NOMO-1 (cell line): ENCODE measurements around the gene CAMSAP1.

Source experiments
- DNase-seq, 2 experiments: peaks; one replicate each; lab custom pipeline; 2025; ENCODE audit not compliant: unreplicated experiment in 2 of 2; lab: John Stamatoyannopoulos, UW

CAMSAP1 gene

GRCh38 chr9:135815830-135816650, 91.3 kb downstream of the CAMSAP1 start:
- DNase-seq = no peak

DNA sequence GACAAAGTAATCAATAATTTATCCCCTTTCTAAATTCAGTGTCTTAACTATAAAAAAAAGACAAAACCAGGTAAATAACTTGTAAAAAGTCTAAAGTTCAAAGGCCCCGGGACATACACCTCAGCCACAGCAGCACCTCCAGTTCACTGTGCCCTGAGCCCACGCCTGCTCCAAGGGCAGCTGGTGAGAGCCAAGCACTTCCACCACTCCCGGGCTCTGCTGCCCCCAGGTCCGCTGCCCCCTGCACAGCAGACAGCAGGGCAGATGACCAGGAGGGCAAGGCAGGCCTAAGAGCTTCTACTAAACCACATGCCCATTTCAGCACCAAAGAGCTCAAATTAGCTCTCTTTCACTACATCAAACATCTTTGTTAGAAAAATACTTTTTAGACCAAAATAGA, 91.9 kb downstream of the CAMSAP1 start:
- DNase-seq = no peak

- no peak for DNase-seq
These were observed 92.8 kb downstream of the CAMSAP1 start for GRCh38 chr9:135814421-135815095.

DNA sequence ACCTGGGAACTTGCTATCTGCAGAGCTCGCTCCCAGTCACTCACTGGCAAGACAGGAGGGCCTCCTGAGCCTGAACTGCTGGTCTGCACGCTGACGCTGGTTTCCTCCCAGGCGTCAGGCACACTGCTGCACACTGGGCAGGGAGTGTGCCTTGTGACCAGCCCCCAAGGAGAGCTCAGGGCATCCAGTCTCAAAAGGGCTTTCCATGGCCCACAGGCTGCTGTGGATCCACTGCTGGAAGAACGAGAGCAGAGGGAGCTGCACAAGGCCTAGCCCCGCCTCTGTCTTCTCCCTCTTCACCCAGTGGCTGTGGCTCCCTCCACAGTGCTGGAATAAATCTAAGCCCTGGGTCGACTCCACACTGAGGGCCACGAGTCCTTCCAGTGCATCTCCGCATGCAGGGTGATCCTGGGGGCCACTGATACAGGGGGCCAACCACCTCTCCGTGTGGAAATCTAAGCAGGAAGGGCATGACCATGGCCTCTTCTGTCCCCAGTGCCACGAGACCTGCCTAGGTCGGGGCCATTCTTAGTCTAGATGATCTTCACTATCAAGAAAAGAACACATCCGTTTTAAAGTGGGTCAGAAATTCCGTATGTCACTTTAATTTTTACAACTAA, 93.6 kb downstream of the CAMSAP1 start:
- DNase-seq = no peak

GRCh38 chr9:135812961-135813360, 94.4 kb downstream of the CAMSAP1 start:
- DNase-seq = no peak

- DNase-seq = no peak
These were observed 95.5 kb downstream of the CAMSAP1 start for GRCh38 chr9:135811801-135812200.

- no peak for DNase-seq
These were observed 96.4 kb downstream of the CAMSAP1 start for GRCh38 chr9:135810806-135811575.

GRCh38 chr9:135809166-135809565, 98.2 kb downstream of the CAMSAP1 start:
- DNase-seq = no peak

- no peak for DNase-seq
These were observed 101.8 kb downstream of the CAMSAP1 start for GRCh38 chr9:135805422-135806022.

- DNase-seq = no peak
These were observed 102.5 kb downstream of the CAMSAP1 start for GRCh38 chr9:135804581-135805421.

DNA sequence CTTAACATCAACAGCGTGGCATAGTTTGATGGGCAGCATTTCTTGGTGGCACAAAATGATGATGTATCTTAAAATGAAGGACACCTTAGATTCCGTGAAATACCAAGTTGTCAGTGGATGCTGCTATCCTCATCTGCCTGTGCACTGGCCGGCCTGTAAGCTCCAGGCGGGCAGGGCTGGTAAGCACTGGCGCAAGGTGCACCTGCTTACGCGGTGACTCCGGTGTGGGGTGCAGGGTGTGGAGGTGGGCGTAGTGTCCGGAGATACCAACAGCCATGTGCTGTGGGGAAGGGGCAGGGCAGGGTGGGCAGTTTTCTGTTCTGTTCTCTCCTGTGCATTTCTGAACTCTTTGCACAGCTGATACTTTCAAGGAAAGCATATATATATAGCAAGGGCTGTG, 103.9 kb downstream of the CAMSAP1 start:
- no peak for DNase-seq

- no peak for DNase-seq
These were observed 104.4 kb downstream of the CAMSAP1 start for GRCh38 chr9:135802876-135803419.

DNA sequence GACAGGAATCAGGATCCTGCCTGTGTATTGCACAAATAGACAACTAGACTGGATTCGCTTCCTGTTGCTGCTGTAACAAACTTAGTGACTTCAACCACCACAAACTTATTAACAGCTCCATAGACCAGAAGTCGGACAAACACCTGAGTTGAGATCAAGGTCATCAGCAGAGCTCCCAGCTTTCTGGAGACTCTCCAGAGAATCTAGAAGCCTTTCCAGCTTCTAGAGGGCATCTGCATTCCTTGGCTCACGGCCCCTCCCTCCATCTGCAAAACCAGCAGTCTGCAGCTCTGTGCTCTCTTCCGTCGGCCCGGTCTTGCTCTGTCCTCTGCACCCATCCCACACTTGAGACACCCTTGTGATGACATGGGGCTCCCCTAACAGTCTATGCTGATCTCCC, 106.3 kb downstream of the CAMSAP1 start:
- DNase-seq = peak in 1 of 2 experiments; percentile 58

- DNase-seq = no peak
These were observed 108.1 kb downstream of the CAMSAP1 start for GRCh38 chr9:135799261-135799660.

DNA sequence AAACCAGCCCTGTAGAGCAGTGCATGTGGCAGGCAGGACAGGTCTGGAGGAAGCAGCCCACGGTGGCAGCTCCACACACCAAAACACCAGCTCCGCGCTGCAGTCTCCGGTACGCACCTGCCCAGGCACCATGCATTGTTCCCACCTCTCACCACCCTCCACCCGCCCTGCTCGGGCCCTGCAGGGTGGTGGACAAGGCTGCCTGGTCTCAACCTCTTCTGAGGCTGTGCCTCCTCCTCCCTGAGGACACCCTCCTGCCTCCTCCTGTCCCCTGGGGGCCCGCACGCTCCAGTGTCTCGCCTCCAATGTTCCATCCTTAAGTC, 109.1 kb downstream of the CAMSAP1 start:
- DNase-seq = no peak

DNA sequence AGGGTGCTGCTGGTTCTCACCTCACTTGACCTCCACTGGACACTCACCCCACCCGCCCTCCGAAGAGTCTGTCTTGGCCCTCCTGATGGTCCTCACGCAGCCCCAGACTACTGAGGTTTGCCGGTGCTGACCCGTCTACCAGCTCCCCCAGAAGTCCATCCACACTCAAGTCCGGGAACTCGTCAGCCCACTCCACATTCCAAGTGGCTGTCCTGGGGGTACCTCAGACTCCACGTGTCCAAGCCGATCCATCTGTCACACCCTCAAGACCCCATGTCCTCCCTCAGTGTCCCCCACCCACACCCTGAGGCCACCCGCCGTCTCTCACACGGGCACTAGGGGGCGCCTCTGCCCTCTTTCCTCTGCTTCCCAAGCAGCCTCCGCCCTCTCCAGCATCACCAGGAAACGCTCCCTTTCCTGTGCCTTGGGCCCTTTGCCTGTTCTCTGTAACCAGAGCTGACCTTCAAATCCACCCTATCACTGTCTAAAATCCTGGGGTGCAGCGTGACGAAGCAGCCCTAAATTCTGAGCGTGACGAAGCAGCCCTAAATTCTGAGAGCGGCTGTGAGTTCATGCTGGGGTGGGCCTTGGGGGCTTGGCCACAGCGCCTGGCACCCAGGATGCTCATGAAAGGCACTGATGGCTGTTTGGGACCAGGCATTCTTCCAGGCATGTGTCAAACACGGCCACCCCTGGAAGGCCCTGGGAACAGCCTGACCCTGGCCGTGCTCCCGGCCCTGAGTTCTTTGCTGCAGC, 109.7 kb downstream of the CAMSAP1 start:
- peak; percentile 13 to 27 for DNase-seq

- DNase-seq = no peak
These were observed 110.4 kb downstream of the CAMSAP1 start for GRCh38 chr9:135796784-135797485.

- DNase-seq = no peak
These were observed 112.0 kb downstream of the CAMSAP1 start for GRCh38 chr9:135795391-135795790.
